H9 (cell line): ENCODE data around the gene VAV1. TPM values are rescaled to one million over a fixed set of nuclear protein-coding genes. Genes with fewer than 3 reads are reported as not detected.
"Not testable (repeated sequence)": the region's sequence is repeated elsewhere in the genome, so short reads cannot be mapped to it uniquely, and the experiment has no call there.

Source experiments
- DNase-seq: peaks from one replicate; pipeline ENCODE4 v3.0.0-alpha.2; 2017
- H2AFZ ChIP-seq: one replicate; pipeline ENCODE4 v1.6.1; 2013; ENCODE audit warnings: mild to moderate bottlenecking, low read length, control low read depth, moderate library complexity
- H2AK5ac ChIP-seq: 2 replicates; pipeline ENCODE4 v1.6.1; 2013; ENCODE audit warnings: low read length, control low read depth, mixed read lengths; ENCODE audit not compliant: insufficient read length
- H2BK120ac ChIP-seq: one replicate; pipeline ENCODE4 v1.6.1; 2013; ENCODE audit warnings: low read depth, mild to moderate bottlenecking, low read length, control low read depth, inconsistent platforms; ENCODE audit not compliant: poor library complexity, severe bottlenecking
- H2BK12ac ChIP-seq: 2 replicates; pipeline ENCODE4 v1.6.1; 2013; ENCODE audit warnings: low read length, control low read depth, mixed read lengths, low read depth; ENCODE audit not compliant: insufficient read length
- H2BK15ac ChIP-seq: 2 replicates; pipeline ENCODE4 v1.6.1; 2013; ENCODE audit warnings: low read depth, low read length, control low read depth
- H2BK20ac ChIP-seq: one replicate; pipeline ENCODE4 v1.6.1; 2013; ENCODE audit warnings: low read depth, mild to moderate bottlenecking, low read length, control low read depth, inconsistent platforms; ENCODE audit not compliant: poor library complexity, severe bottlenecking
- H2BK5ac ChIP-seq: 2 replicates; pipeline ENCODE4 v1.6.1; 2013; ENCODE audit warnings: low read length, control low read depth, mixed read lengths; ENCODE audit not compliant: insufficient read length
- H3K14ac ChIP-seq: 2 replicates; pipeline ENCODE4 v1.6.1; 2013; ENCODE audit warnings: low read length, control low read depth; ENCODE audit not compliant: insufficient read depth
- H3K18ac ChIP-seq: 2 replicates; pipeline ENCODE4 v1.6.1; 2013; ENCODE audit warnings: low read depth, mild to moderate bottlenecking, mixed read lengths, low read length, control low read depth; ENCODE audit not compliant: insufficient read length
- H3K23ac ChIP-seq: 2 replicates; pipeline ENCODE4 v1.6.1; 2013; ENCODE audit warnings: low read length, control low read depth, mixed read lengths, low read depth; ENCODE audit not compliant: insufficient read length
- H3K23me2 ChIP-seq: 2 replicates; pipeline ENCODE4 v1.6.1; 2013; ENCODE audit warnings: low read depth, mild to moderate bottlenecking, mixed read lengths, low read length, control low read depth; ENCODE audit not compliant: insufficient read length, poor library complexity, severe bottlenecking
- H3K27ac ChIP-seq: 2 replicates; pipeline ENCODE4 v1.5.1; 2013; ENCODE audit warnings: low read length, control low read depth, mixed read lengths, low read depth; ENCODE audit not compliant: insufficient read length
- H3K27me3 ChIP-seq: 2 replicates; pipeline ENCODE4 v1.6.1; 2013; ENCODE audit warnings: low read length, control low read depth, inconsistent platforms; ENCODE audit not compliant: insufficient read depth
- H3K4ac ChIP-seq: 2 replicates; pipeline ENCODE4 v1.6.1; 2013; ENCODE audit warnings: low read depth, mild to moderate bottlenecking, control low read depth, inconsistent platforms, low read length, moderate library complexity
- H3K4me1 ChIP-seq: 2 replicates; pipeline ENCODE4 v1.6.1; 2013; ENCODE audit warnings: low read length, control low read depth, inconsistent platforms; ENCODE audit not compliant: insufficient read depth
- H3K4me2 ChIP-seq: 2 replicates; pipeline ENCODE4 v1.6.1; 2013; ENCODE audit warnings: low read length, control low read depth, mixed read lengths; ENCODE audit not compliant: insufficient read length, insufficient read depth
- H3K56ac ChIP-seq: 2 replicates; pipeline ENCODE4 v1.6.1; 2013; ENCODE audit warnings: low read depth, mild to moderate bottlenecking, mixed read lengths, low read length, control low read depth; ENCODE audit not compliant: insufficient read length
- H3K79me1 ChIP-seq: 2 replicates; pipeline ENCODE4 v1.6.1; 2013; ENCODE audit warnings: low read depth, mild to moderate bottlenecking, moderate library complexity, low read length, control low read depth, inconsistent platforms; ENCODE audit not compliant: insufficient read depth, poor library complexity, severe bottlenecking
- H3K79me2 ChIP-seq: 2 replicates; pipeline ENCODE4 v1.6.1; 2013; ENCODE audit warnings: low read length, control low read depth, inconsistent platforms; ENCODE audit not compliant: insufficient read depth
- H3K9ac ChIP-seq: 2 replicates; pipeline ENCODE4 v1.6.1; 2013; ENCODE audit warnings: low read length, control low read depth, mixed read lengths; ENCODE audit not compliant: insufficient read length; ENCODE audit errors: extremely low read depth
- H3K9me3 ChIP-seq: one replicate; pipeline ENCODE4 v1.6.1; 2013; ENCODE audit warnings: low read depth, low read length, inconsistent platforms; ENCODE audit not compliant: control insufficient read depth
- H3T11ph ChIP-seq: one replicate; pipeline ENCODE4 v1.6.1; 2013; ENCODE audit warnings: mild to moderate bottlenecking, low read length, control low read depth, inconsistent platforms
- H4K20me1 ChIP-seq: one replicate; pipeline ENCODE4 v1.6.1; 2013; ENCODE audit not compliant: control insufficient read depth, insufficient read length, insufficient read depth
- H4K5ac ChIP-seq: 2 replicates; pipeline ENCODE4 v1.6.1; 2013; ENCODE audit warnings: low read depth, mild to moderate bottlenecking, mixed read lengths, low read length, control low read depth; ENCODE audit not compliant: insufficient read length
- H4K8ac ChIP-seq: replicated peaks from 2 replicates; pipeline ENCODE4 v1.6.1; 2013; ENCODE audit warnings: low read length, control low read depth, mixed read lengths, low read depth; ENCODE audit not compliant: insufficient read length
- H4K91ac ChIP-seq: 2 replicates; pipeline ENCODE4 v1.6.1; 2013; ENCODE audit warnings: low read depth, mild to moderate bottlenecking, moderate library complexity, mixed read lengths, low read length, control low read depth; ENCODE audit not compliant: insufficient read length
- H3K27ac Mint-ChIP-seq, 3 experiments: 2 replicates in 2 of 3; 3 replicates in 1 of 3; pipeline ENCODE4 v1.8.0; 2020 to 2021; ENCODE audit warnings: mixed read lengths in 3 of 3, mild to moderate bottlenecking in 1 of 3, moderate library complexity in 1 of 3
- H3K27me3 Mint-ChIP-seq: 2 replicates; pipeline ENCODE4 v1.8.0; 2021; ENCODE audit warnings: low read depth, mild to moderate bottlenecking, moderate library complexity, mixed read lengths
- H3K36me3 Mint-ChIP-seq, 3 experiments: 2 replicates in 2 of 3; 3 replicates in 1 of 3; pipeline ENCODE4 v1.8.0; 2020 to 2021; ENCODE audit warnings: low read depth in 3 of 3, mixed read lengths in 3 of 3; ENCODE audit not compliant: insufficient read depth in 1 of 3
- H3K4me1 Mint-ChIP-seq, 2 experiments: 2 replicates each; pipeline ENCODE4 v1.8.0; 2020; ENCODE audit warnings: mixed read lengths in 2 of 2
- H3K4me3 Mint-ChIP-seq, 2 experiments: 2 replicates in 1 of 2; 3 replicates in 1 of 2; pipeline ENCODE4 v1.8.0; 2020 to 2021; ENCODE audit warnings: mild to moderate bottlenecking in 2 of 2, mixed read lengths in 2 of 2, moderate library complexity in 1 of 2
- H3K9me3 Mint-ChIP-seq, 2 experiments: 2 replicates in 1 of 2; 3 replicates in 1 of 2; pipeline ENCODE4 v1.8.0; 2020; ENCODE audit warnings: mild to moderate bottlenecking in 2 of 2, mixed read lengths in 2 of 2, moderate library complexity in 1 of 2
- CTCF ChIP-seq: fragments of 200-600 bp; sonication (generic); conservative IDR thresholded peaks from 3 replicates; pipeline ENCODE4 v1.8.0; 2021; ENCODE audit warnings: antibody characterized with exemption, mild to moderate bottlenecking
- WGBS: extraction: QIAGEN DNeasy Blood & Tissue Kit; methylation state at CpG from one replicate; pipeline ENCODE4 v1.1.7; 2013; ENCODE audit warnings: missing lambda C conversion rate, low lambda C conversion rate, mixed read lengths; ENCODE audit not compliant: insufficient read length; ENCODE audit errors: extremely low coverage; 5-methylcytosine and 5-hydroxymethylcytosine counted together
- total RNA-seq: library from RNA; stranded (reverse); gene quantifications from 2 replicates; pipeline ENCODE4 v1.2.1, GENCODE V29; 2021

VAV1 gene
- total RNA-seq, 1 experiment from 2014 or later = 0.90 TPM

- no CpG with 5 or more reads among the region's 18 CpGs for WGBS
- Histone ChIP-seq H4K5ac (no peak overlapping the region), H3K9me3 (no peaks in the 10 kb centered on the region), H3K9ac (no peak overlapping the region), H2AK5ac (no peak overlapping the region), H3T11ph (no peak overlapping the region), H3K4ac (no peak overlapping the region), H3K4me2 (peak overlapping the region; percentile 26), H2BK15ac (no peak overlapping the region), H2AFZ (no peak overlapping the region), H4K8ac (no peak overlapping the region), H3K23ac (no peak overlapping the region), H4K91ac (no peak overlapping the region), H4K20me1 (no peaks in the 10 kb centered on the region), H2BK20ac (no peak overlapping the region), H2BK120ac (no peak overlapping the region), H3K79me2 (no peaks in the 10 kb centered on the region), H3K18ac (no peak overlapping the region), H3K23me2 (no peaks in the 10 kb centered on the region), H3K56ac (no peak overlapping the region), H3K27ac (no peak overlapping the region), H2BK5ac (no peak overlapping the region), H3K27me3 (no peaks in the 10 kb centered on the region), H2BK12ac (no peak overlapping the region), H3K4me1 (no peaks in the 10 kb centered on the region; the same call in 1 of the 2 replicates), H3K79me1 (no peaks in the 10 kb centered on the region), H3K14ac (no peak overlapping the region)
- peak; percentile 97 for DNase-seq
- peaks cover 13% of the 10 kb centered on the region for H3K27me3 Mint-ChIP-seq
- no peak for TF ChIP-seq CTCF
- H3K4me1 Mint-ChIP-seq = peaks cover 0 to 4% of the 10 kb centered on the region in 2 experiments; a peak in 1 of 4 replicates
- H3K27ac Mint-ChIP-seq = no peak overlapping the region; a peak in 1 of 7 replicates
- H3K4me3 Mint-ChIP-seq = no peak overlapping the region
- peaks cover 7 to 87% of the 10 kb centered on the region in 2 experiments for H3K9me3 Mint-ChIP-seq
- peaks cover 0 to 2% (median 0%) of the 10 kb centered on the region in 3 experiments; a peak in 1 of 7 replicates for H3K36me3 Mint-ChIP-seq
These were observed 56.5 kb downstream of the VAV1 start for GRCh38 chr19:6828698-6829633.

- not testable (repeated sequence) for H3K36me3 Mint-ChIP-seq, H4K20me1 ChIP-seq, H3K79me1 ChIP-seq, H2AK5ac ChIP-seq, H2BK12ac ChIP-seq, H3K18ac ChIP-seq, H3K4me3 Mint-ChIP-seq, H3K14ac ChIP-seq, H3K79me2 ChIP-seq, H3K27me3 ChIP-seq, H3K27ac ChIP-seq, H3K4ac ChIP-seq, H3K23me2 ChIP-seq, H3K23ac ChIP-seq, H2BK5ac ChIP-seq, H2BK15ac ChIP-seq, H4K91ac ChIP-seq, H3K4me1 ChIP-seq, H4K5ac ChIP-seq, H3K56ac ChIP-seq, H3K9ac ChIP-seq, H2BK120ac ChIP-seq, DNase-seq, H2BK20ac ChIP-seq, H3K27ac Mint-ChIP-seq, H4K8ac ChIP-seq, H2AFZ ChIP-seq, H3K9me3 ChIP-seq, H3T11ph ChIP-seq, H3K4me1 Mint-ChIP-seq
- Mint-ChIP-seq H3K9me3 (peaks cover 7 to 82% of the 10 kb centered on the region in 2 experiments), H3K27me3 (peaks cover 13% of the 10 kb centered on the region)
- peak overlapping the region; percentile 6 for H3K4me2 ChIP-seq
- no CpG with 5 or more reads among the region's 15 CpGs for WGBS
These were observed 57.3 kb downstream of the VAV1 start for GRCh38 chr19:6829829-6830228.
